OCI-LY7 (cell line): ENCODE results near the gene TCF12. TPM values are rescaled to one million over a fixed set of nuclear protein-coding genes. Genes with fewer than 3 reads are reported as not detected.

ENCODE experiments used
- BruUV-seq: library from RNA; stranded (reverse); fragments of 400-500 nt; replicated peaks from 2 replicates; lab custom pipeline; 2021; lab: Mats Ljungman, UMichigan
- CTCF ChIA-PET: fragments of 300-600 bp; sonication (Branson Sonifier 250); formaldehyde crosslinking; loops from one replicate; lab custom pipeline; 2022; ENCODE audit warnings: antibody characterized with exemption; ENCODE audit not compliant: unreplicated experiment; lab: Charles Lee
- POLR2A ChIA-PET: fragments of 300-600 bp; sonication (Branson Sonifier 250); formaldehyde crosslinking; loops from one replicate; lab custom pipeline; 2022; ENCODE audit warnings: antibody characterized with exemption; lab: Charles Lee
- DNase-seq: peaks from one replicate; pipeline ENCODE4 v3.0.0-alpha.2; 2015; ENCODE audit warnings: low spot score
- H2AFZ ChIP-seq: fragments of 200-600 bp; sonication (generic), shearing (Covaris generic); 2 replicates; pipeline ENCODE4 v1.6.1; 2014; ENCODE audit warnings: mild to moderate bottlenecking, antibody characterized with exemption, low read length, moderate library complexity
- H3K27ac ChIP-seq: fragments of 200-600 bp; sonication (generic); 2 replicates; pipeline ENCODE4 v1.5.1; 2014; ENCODE audit warnings: mixed run types, low read depth, mild to moderate bottlenecking, moderate library complexity, low read length, inconsistent platforms; ENCODE audit not compliant: poor library complexity, severe bottlenecking
- H3K36me3 ChIP-seq: fragments of 200-600 bp; sonication (generic); 2 replicates; pipeline ENCODE4 v1.6.1; 2014; ENCODE audit warnings: mild to moderate bottlenecking, antibody characterized with exemption, low read length, moderate library complexity, mixed read lengths; ENCODE audit not compliant: insufficient read depth
- H3K4me1 ChIP-seq: fragments of 200-600 bp; sonication (generic); 2 replicates; pipeline ENCODE4 v1.5.1; 2014; ENCODE audit warnings: mild to moderate bottlenecking, low read length; ENCODE audit not compliant: insufficient read depth, poor library complexity, severe bottlenecking
- H3K4me2 ChIP-seq: fragments of 200-600 bp; sonication (generic); 2 replicates; pipeline ENCODE4 v1.6.1; 2014; ENCODE audit warnings: mild to moderate bottlenecking, low read length
- H3K4me3 ChIP-seq: fragments of 200-600 bp; sonication (generic); 2 replicates; pipeline ENCODE4 v1.5.1; 2014; ENCODE audit warnings: mild to moderate bottlenecking, low read depth, low read length; ENCODE audit not compliant: poor library complexity, severe bottlenecking
- H3K79me2 ChIP-seq: fragments of 200-600 bp; sonication (generic); 2 replicates; pipeline ENCODE4 v1.6.1; 2016; ENCODE audit warnings: low read depth, mild to moderate bottlenecking, low read length, moderate library complexity, mixed read lengths; ENCODE audit not compliant: insufficient read depth
- H3K9me2 ChIP-seq: fragments of 200-600 bp; sonication (generic); 2 replicates; pipeline ENCODE4 v1.6.1; 2016; ENCODE audit warnings: mild to moderate bottlenecking, low read length, mixed read lengths; ENCODE audit not compliant: insufficient read depth
- H3K9me3 ChIP-seq: fragments of 200-600 bp; sonication (generic); 2 replicates; pipeline ENCODE4 v1.6.1; 2014; ENCODE audit warnings: mild to moderate bottlenecking, mixed run types, low read length, mixed read lengths
- H4K20me1 ChIP-seq: fragments of 200-600 bp; sonication (generic); 2 replicates; pipeline ENCODE4 v1.6.1; 2014; ENCODE audit warnings: mild to moderate bottlenecking, antibody characterized with exemption, low read length, moderate library complexity, mixed read lengths; ENCODE audit not compliant: insufficient read depth
- EZH2phosphoT487 ChIP-seq: fragments of 200-600 bp; sonication (generic); IDR thresholded peaks from 2 replicates; pipeline ENCODE4 v1.6.1; 2018; ENCODE audit warnings: low read depth, borderline replicate concordance, mild to moderate bottlenecking, mixed run types, antibody characterized with exemption, low read length, moderate library complexity, mixed read lengths
- intact Hi-C: fragments of 100-400 bp; cut with micrococcal nuclease; formaldehyde crosslinking; loops from one replicate; pipeline ENCODE4 v1.10.0; 2022; ENCODE audit not compliant: unreplicated experiment
- total RNA-seq, 2 experiments: library from RNA; depleted of rRNA in 1 of 2; stranded (reverse); fragments of >200 nt in 1 of 2; shearing (Covaris generic) in 1 of 2; gene quantifications; 2 replicates each; pipeline ENCODE4 v1.2.3, GENCODE V29; 2014 to 2022
- TF ChIP-seq, protein P1 (sequence below): fragments of 200-600 bp; sonication (generic); conservative IDR thresholded peaks from 2 replicates; pipeline ENCODE4 v1.5.1; 2014; ENCODE audit warnings: mild to moderate bottlenecking, antibody characterized with exemption, low read length, moderate library complexity, mixed read lengths

Gene TCF12
- total RNA-seq, 2 experiments from 2014 or later: 51.6 to 139 TPM

DNA sequence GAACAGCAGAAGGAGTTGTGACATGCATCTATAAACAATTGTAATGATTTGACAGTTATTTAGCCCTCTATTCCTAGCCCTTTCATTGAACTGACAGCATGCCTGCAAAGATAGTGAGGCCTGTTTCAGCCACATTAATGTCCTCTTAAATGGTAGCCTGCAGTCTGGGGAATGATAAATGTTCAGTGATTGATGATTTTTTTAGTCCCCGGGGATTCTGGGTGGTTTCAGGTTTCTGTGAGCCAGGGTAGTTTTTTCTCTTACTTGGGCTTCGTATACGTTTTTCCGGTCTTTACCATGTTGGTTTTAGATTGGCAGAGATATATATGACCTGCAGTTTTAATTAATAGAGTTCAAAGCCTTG is 172.0 kb downstream of the TCF12 start:
- Histone ChIP-seq H3K4me2 (no peak overlapping the region), H3K36me3 (peaks cover 9% of the 10 kb centered on the region), H2AFZ (no peak overlapping the region), H3K4me1 (no peaks in the 10 kb centered on the region), H3K9me2 (no peaks in the 10 kb centered on the region), H4K20me1 (no peaks in the 10 kb centered on the region), H3K27ac (no peak overlapping the region), H3K79me2 (no peaks in the 10 kb centered on the region), H3K9me3 (no peaks in the 10 kb centered on the region), H3K4me3 (no peak overlapping the region)
- DNase-seq: no peak
- BruUV-seq: no TSS peak
- TF ChIP-seq, protein P1, sequence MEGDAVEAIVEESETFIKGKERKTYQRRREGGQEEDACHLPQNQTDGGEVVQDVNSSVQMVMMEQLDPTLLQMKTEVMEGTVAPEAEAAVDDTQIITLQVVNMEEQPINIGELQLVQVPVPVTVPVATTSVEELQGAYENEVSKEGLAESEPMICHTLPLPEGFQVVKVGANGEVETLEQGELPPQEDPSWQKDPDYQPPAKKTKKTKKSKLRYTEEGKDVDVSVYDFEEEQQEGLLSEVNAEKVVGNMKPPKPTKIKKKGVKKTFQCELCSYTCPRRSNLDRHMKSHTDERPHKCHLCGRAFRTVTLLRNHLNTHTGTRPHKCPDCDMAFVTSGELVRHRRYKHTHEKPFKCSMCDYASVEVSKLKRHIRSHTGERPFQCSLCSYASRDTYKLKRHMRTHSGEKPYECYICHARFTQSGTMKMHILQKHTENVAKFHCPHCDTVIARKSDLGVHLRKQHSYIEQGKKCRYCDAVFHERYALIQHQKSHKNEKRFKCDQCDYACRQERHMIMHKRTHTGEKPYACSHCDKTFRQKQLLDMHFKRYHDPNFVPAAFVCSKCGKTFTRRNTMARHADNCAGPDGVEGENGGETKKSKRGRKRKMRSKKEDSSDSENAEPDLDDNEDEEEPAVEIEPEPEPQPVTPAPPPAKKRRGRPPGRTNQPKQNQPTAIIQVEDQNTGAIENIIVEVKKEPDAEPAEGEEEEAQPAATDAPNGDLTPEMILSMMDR: no peak
- no peak for TF ChIP-seq EZH2phosphoT487
- CTCF ChIA-PET: no interaction called here
- intact Hi-C loops: no loop called here
- POLR2A ChIA-PET: interaction anchor here (0.6 to 0.7 kb wide), 2 partner anchors 59 to 167 kb away, joined by 3 read pairs; no protein-coding TSS in a partner anchor

DNA sequence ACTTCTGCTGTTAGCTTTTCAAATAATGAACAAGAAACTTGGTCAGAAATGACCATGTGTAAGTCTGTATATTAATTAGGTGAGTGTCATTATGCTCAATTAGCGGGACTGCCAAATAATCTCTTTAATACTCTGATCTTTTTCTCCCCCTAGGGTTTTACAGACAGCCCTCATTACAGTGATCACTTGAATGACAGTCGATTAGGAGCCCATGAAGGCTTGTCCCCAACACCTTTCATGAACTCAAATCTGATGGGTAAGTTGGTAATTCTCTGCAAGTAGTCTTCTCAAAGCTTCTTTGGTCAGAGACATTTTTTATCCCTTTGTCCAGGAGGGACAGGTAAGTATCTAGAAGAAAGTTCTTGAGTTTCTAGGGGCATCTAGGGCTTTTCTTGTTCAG is 173.2 kb downstream of the TCF12 start:
- no peak overlapping the region for H3K4me3 ChIP-seq
- no peaks in the 10 kb centered on the region for H3K9me2 ChIP-seq
- intact Hi-C loops: no loop called here
- H3K9me3 ChIP-seq: no peaks in the 10 kb centered on the region
- no peak overlapping the region for H2AFZ ChIP-seq
- no peak for DNase-seq
- peaks cover 9% of the 10 kb centered on the region for H3K36me3 ChIP-seq
- no peaks in the 10 kb centered on the region for H3K79me2 ChIP-seq
- no peak overlapping the region for H3K4me2 ChIP-seq
- H4K20me1 ChIP-seq: no peaks in the 10 kb centered on the region
- no peak overlapping the region for H3K27ac ChIP-seq
- no peaks in the 10 kb centered on the region for H3K4me1 ChIP-seq
- TF ChIP-seq, protein P1: no peak
- TF ChIP-seq EZH2phosphoT487: no peak
- POLR2A ChIA-PET: interaction anchor here (0.7 kb wide), 1 partner anchor 564 kb away, joined by 3 read pairs; no protein-coding TSS in a partner anchor
- BruUV-seq: no TSS peak
- CTCF ChIA-PET: no interaction called here

DNA sequence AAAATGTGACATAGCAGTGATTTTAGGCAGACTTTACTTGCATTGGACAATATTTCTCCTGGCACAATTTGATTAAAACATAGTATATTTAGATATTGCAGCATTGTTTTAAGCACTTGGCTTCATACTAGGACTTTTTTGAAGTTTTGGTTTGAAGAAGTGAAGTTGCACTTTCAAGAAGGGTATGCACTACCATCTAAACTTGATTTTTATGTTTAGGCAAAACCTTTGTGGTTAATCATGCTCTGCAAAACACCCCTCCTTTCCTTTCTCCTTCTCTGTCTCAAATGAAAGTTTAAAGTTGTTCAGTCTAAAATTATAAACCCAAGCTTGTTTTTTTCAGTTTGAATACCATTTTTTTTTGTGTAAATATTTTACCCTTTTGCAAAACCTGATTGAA is 173.8 kb downstream of the TCF12 start:
- CTCF ChIA-PET: no interaction called here
- H3K27ac ChIP-seq: no peak overlapping the region

More for the DNA sequence above, 173.8 kb downstream of the TCF12 start:
- H3K4me1 ChIP-seq: no peaks in the 10 kb centered on the region
- H3K79me2 ChIP-seq: no peaks in the 10 kb centered on the region
- peaks cover 9% of the 10 kb centered on the region for H3K36me3 ChIP-seq
- H3K9me3 ChIP-seq: no peaks in the 10 kb centered on the region
- intact Hi-C loops: no loop called here
- H4K20me1 ChIP-seq: no peaks in the 10 kb centered on the region
- DNase-seq: no peak
- no peak overlapping the region for H3K4me3 ChIP-seq
- TF ChIP-seq EZH2phosphoT487: no peak
- TF ChIP-seq, protein P1: no peak
- POLR2A ChIA-PET: no interaction called here
- no TSS peak for BruUV-seq
- no peaks in the 10 kb centered on the region for H3K9me2 ChIP-seq
- no peak overlapping the region for H3K4me2 ChIP-seq
- H2AFZ ChIP-seq: no peak overlapping the region
